ENCODE results near the gene GRM1.

The GRM1 gene

DNA sequence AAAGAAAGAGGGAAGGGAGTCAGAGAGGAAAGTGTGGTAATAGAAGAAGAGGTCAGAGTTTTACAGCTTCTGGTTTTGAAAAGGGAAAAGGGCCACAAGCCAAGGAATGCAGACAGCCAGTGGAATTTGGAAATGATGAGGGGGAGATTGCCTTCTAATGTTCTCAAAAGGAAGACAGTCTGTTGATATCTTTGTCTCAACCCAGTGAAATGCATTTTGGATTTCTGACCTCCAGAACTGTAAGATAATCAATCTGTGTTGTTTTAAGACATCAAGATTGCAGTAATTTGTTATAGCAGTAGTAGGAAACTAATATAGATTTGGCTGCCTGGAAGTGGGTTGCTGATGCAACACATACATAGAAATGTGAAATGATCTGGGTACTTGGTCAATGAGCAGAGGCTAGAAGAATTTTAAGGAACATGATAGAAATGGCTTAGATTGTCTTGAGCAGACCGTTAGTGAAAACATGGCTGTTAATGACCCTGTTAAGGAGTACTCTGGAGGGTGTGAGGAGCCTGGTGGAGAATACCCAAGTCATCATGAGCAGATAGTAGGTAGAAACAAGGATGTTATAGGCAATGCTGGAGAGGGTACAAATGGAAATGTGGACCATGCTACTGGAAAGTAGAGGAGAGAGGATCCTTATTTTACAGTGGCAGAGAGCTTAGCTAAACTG, 259.0 kb downstream of the GRM1 start:
- TF ChIP-seq, protein P1, sequence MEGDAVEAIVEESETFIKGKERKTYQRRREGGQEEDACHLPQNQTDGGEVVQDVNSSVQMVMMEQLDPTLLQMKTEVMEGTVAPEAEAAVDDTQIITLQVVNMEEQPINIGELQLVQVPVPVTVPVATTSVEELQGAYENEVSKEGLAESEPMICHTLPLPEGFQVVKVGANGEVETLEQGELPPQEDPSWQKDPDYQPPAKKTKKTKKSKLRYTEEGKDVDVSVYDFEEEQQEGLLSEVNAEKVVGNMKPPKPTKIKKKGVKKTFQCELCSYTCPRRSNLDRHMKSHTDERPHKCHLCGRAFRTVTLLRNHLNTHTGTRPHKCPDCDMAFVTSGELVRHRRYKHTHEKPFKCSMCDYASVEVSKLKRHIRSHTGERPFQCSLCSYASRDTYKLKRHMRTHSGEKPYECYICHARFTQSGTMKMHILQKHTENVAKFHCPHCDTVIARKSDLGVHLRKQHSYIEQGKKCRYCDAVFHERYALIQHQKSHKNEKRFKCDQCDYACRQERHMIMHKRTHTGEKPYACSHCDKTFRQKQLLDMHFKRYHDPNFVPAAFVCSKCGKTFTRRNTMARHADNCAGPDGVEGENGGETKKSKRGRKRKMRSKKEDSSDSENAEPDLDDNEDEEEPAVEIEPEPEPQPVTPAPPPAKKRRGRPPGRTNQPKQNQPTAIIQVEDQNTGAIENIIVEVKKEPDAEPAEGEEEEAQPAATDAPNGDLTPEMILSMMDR (IDR thresholded peaks at IDR 0.05): no peak

DNA sequence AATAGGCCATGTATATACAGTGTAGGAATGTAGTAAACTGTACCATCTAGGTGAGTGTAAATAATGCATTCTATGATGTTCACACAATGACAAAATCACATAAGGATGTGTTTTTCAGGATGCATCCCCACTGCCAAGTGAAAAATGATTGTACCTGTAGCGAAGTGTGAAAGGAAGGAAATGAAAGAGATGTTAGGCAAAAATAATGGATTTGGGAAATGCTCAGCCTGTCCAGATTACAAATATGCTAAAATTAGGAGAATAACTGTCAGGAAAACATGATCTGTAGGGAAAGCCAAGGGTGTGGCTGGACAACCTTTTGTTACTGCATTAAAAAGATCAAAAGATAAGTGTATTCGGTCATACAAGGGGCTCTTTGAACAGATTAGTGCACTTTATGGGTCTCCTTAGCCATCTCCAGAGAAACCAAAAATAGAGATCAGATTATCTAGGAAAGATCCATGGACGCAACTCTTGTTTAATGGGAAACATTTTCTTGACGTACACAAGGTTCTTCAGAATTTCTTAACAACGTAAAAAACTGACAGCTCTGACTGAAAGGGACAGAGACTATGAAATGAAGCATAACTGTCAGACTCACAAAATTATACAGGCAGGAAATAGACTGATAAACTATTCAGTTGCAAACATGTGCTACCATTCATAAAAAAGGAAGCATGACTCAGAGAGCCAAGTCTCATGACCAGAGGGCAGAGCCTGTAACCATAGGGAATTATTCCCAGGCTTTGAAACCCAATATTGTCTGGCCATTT, 261.1 kb downstream of the GRM1 start:
- TF ChIP-seq, protein P1 (IDR thresholded peaks at IDR 0.05): no peak
- DNase-seq: peak in 1 of 2 donors; percentile 26

More for the DNA sequence above, 259.0 kb downstream of the GRM1 start:
- H3K36me3 ChIP-seq: no peaks in the 10 kb centered on the region
- H3K4me1 ChIP-seq: no peaks in the 10 kb centered on the region
- no peaks in the 10 kb centered on the region for H3K27me3 ChIP-seq
- H3K9me3 ChIP-seq: no peaks in the 10 kb centered on the region
- no peak overlapping the region for H3K27ac ChIP-seq
- DNase-seq: no peak
- no peak overlapping the region for H3K4me3 ChIP-seq
- intact Hi-C loops (cut with DNase I; ENCODE audit: low total_unique reads): no loop called here

DNA sequence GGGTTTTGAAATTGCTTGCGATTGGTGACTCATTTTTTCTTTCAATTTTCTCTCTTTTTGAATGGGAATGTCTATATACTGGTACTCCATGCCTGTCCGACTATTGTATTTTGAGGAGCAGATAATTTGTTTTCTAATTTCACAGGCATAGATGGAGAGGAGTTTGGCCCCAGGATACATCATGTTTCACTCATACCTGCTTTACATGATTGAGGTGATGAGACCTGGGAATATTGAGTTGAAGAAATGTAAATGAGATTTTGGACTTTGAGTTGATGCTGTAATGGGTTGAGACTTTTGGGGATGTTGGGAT, 261.7 kb downstream of the GRM1 start:
- TF ChIP-seq, protein P1 (IDR thresholded peaks at IDR 0.05): no peak
- Histone ChIP-seq H3K4me3 (no peak overlapping the region), H3K27me3 (no peaks in the 10 kb centered on the region), H3K36me3 (no peaks in the 10 kb centered on the region), H3K9me3 (no peaks in the 10 kb centered on the region), H3K27ac (no peak overlapping the region), H3K4me1 (no peaks in the 10 kb centered on the region)
- intact Hi-C loops (cut with DNase I; ENCODE audit: low total_unique reads): no loop called here
- DNase-seq: no peak

More for the DNA sequence above, 261.1 kb downstream of the GRM1 start:
- Histone ChIP-seq H3K36me3 (no peaks in the 10 kb centered on the region), H3K9me3 (no peaks in the 10 kb centered on the region), H3K27me3 (no peaks in the 10 kb centered on the region), H3K4me3 (no peak overlapping the region), H3K4me1 (no peaks in the 10 kb centered on the region), H3K27ac (no peak overlapping the region)
- intact Hi-C loops (cut with DNase I; ENCODE audit: low total_unique reads): no loop called here

DNA sequence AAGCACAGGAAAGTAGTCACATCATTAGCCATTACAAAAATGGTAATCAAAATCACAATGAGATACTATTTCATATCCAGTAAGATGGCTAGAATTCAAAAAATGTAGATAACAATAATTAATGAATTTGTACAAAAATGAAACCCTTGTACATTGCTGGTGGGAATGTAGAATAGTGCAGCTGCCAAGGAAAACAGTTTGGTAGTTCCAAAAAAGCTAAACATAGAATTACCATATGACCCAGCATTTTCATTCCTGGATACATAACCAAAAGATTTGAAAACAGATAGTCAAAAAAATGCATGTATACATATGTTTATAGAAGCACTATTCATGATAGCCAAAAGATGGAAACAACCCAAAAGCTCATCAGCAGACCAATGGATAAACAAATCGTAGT, 263.6 kb downstream of the GRM1 start:
- Histone ChIP-seq H3K36me3 (no peaks in the 10 kb centered on the region), H3K27ac (no peak overlapping the region), H3K4me1 (no peaks in the 10 kb centered on the region), H3K4me3 (no peak overlapping the region), H3K9me3 (no peaks in the 10 kb centered on the region), H3K27me3 (no peaks in the 10 kb centered on the region)
- DNase-seq: no peak
- intact Hi-C loops (cut with DNase I; ENCODE audit: low total_unique reads): no loop called here
- TF ChIP-seq, protein P1 (IDR thresholded peaks at IDR 0.05): no peak

DNA sequence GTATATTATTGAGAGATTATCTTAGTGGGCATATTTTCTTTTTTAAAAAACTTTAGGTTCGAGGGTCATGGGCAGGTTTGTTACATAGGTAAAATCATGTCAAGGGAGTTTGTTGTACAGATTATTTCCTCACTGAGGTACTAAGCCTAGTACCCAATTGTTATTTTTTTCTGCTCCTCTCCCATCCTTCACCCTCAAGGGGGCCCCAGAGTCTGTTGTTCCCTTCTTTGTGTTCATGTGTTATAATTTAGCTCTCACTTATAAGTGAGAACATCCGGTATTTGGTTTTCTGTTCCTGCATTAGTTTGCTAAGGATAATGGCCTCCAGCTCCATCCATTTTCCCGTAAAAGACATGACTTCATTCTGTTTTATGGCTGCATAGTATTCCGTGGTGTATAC, 266.8 kb downstream of the GRM1 start:
- TF ChIP-seq, protein P1 (IDR thresholded peaks at IDR 0.05): no peak
- Histone ChIP-seq H3K4me3 (no peak overlapping the region), H3K27me3 (no peaks in the 10 kb centered on the region), H3K9me3 (no peaks in the 10 kb centered on the region), H3K36me3 (no peaks in the 10 kb centered on the region), H3K4me1 (no peaks in the 10 kb centered on the region), H3K27ac (no peak overlapping the region)
- intact Hi-C loops (cut with DNase I; ENCODE audit: low total_unique reads): no loop called here
- no peak for DNase-seq

Measured in tibial artery (tissue), 4 donors.